Measurements from ENCODE around the gene CAB39L.

DNA sequence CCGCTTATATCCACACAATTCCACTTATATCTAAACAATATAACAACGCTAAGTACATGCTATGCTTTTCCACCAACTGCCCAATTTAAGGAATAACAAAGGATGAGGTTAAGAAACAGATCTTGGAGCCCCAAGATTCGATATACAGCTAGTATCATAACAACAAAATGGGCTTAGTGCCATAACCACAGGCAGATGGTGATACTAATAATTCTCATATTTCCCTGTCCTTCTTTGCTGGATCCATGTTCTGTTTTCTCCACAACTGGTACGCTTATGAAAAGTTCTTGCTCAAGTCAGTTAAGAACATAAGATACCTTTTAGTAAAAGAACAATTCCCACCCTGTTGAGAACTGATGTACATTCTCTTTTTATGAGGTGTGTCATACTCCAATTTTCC, 33.9 kb downstream of the CAB39L start:
- TF ChIP-seq, protein P1, sequence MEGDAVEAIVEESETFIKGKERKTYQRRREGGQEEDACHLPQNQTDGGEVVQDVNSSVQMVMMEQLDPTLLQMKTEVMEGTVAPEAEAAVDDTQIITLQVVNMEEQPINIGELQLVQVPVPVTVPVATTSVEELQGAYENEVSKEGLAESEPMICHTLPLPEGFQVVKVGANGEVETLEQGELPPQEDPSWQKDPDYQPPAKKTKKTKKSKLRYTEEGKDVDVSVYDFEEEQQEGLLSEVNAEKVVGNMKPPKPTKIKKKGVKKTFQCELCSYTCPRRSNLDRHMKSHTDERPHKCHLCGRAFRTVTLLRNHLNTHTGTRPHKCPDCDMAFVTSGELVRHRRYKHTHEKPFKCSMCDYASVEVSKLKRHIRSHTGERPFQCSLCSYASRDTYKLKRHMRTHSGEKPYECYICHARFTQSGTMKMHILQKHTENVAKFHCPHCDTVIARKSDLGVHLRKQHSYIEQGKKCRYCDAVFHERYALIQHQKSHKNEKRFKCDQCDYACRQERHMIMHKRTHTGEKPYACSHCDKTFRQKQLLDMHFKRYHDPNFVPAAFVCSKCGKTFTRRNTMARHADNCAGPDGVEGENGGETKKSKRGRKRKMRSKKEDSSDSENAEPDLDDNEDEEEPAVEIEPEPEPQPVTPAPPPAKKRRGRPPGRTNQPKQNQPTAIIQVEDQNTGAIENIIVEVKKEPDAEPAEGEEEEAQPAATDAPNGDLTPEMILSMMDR (conservative IDR thresholded peaks at IDR 0.05; ENCODE audit: low read depth, low read length) = no peak
- TF ChIP-seq EZH2 (IDR thresholded peaks at IDR 0.05; ENCODE audit: borderline replicate concordance, low read depth, low read length, poor library complexity, severe bottlenecking) = no peak
